Erythroblast (primary cell): ENCODE results near the gene TBPL1.

ENCODE experiments used
- GATA1 ChIP-seq: IDR thresholded peaks from 2 replicates; pipeline ENCODE4 v1.6.1; 2011; ENCODE audit warnings: low read depth, mild to moderate bottlenecking, control low read depth, low read length, moderate library complexity
- POLR2A ChIP-seq: IDR thresholded peaks from 2 replicates; pipeline ENCODE4 v1.6.1; 2011; ENCODE audit warnings: mild to moderate bottlenecking, low read length

DNA sequence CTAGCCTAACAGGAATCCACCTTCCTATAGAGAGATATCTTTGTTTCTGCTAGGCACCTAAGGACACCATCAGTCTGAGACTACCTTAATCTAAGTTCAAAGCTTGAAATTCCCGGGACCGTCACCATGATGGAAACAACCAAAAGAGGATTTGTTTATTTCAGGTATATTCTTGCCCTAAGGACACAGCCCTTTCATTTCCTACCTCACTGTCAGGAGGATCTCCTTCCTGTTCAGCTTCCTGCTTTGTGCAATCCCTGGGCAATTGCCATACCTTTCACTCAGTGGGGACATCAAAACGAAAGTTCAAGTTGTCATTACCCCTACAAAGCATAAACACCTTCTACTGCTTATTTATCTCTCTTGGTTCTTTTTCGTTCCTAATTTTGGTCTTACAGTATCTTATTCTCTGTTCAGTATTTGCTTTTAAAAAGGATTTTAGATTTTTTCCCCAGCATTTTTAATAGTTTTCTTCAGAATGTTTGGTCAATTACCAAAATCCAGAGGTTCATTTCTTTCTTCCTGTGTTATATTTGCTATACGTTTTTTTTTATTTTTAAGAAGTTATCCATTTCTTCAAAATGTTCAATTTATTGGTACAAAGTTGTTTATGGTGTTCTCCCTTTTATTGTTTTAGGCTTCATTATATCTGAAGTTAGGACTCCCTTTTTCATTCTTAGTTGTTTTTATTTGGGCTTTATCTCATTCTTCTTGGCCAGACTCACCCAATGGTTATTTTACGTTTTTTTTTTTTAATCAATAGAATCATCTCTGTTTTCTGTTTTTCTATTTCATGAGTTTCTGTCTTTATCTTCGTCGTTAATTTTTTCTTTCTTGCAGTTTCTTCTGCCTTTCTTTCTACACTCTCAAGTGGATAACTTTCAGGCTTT, 13.0 kb upstream of the TBPL1 start:
- TF ChIP-seq POLR2A (no peak), GATA1 (no peak)
